HepG2 (cell line): ENCODE data around the gene ZNF597. TPM values are rescaled to one million over a fixed set of nuclear protein-coding genes. Genes with fewer than 3 reads are reported as not detected.

Experiments used
- BHLHE40 ChIP-seq: IDR thresholded peaks from 2 replicates; pipeline ENCODE4 v1.6.1; 2011; ENCODE audit warnings: low read length, improper control_type of control experiment
- GFI1 ChIP-seq: sonication (generic); formaldehyde crosslinking; IDR thresholded peaks from 2 replicates; pipeline ENCODE4 v1.5.0; 2020; ENCODE audit warnings: missing genetic modification reagents, mild to moderate bottlenecking, borderline replicate concordance
- HNF4A ChIP-seq: sonication (generic); formaldehyde crosslinking; IDR thresholded peaks from 2 replicates; pipeline ENCODE4 v1.4.0; 2020; ENCODE audit warnings: missing genetic modification reagents
- HNRNPH1 ChIP-seq: fragments of 200-400 bp; formaldehyde crosslinking; optimal IDR thresholded peaks from 2 replicates; pipeline ENCODE3; 2017; ENCODE audit warnings: mild to moderate bottlenecking, low read depth, low read length
- HOXA3 ChIP-seq: sonication (generic); formaldehyde crosslinking; IDR thresholded peaks from 2 replicates; pipeline ENCODE4 v1.5.0; 2020; ENCODE audit warnings: missing genetic modification reagents
- NR2C2 ChIP-seq: sonication (generic); formaldehyde crosslinking; IDR thresholded peaks from 2 replicates; pipeline ENCODE4 v1.4.0; 2020; ENCODE audit warnings: missing genetic modification reagents, mild to moderate bottlenecking, moderate library complexity, borderline replicate concordance
- NR2F6 ChIP-seq, 2 experiments: IDR thresholded peaks; 2 replicates each; pipeline ENCODE4 v1.6.1; 2016; ENCODE audit warnings: antibody characterized with exemption in 1 of 2, mild to moderate bottlenecking in 1 of 2
- PCBP2 ChIP-seq: fragments of 200-400 bp; formaldehyde crosslinking; optimal IDR thresholded peaks from 2 replicates; pipeline ENCODE3; 2018; ENCODE audit warnings: low read length, low read depth; ENCODE audit not compliant: poor library complexity, severe bottlenecking
- PRMT3 ChIP-seq: sonication (generic); formaldehyde crosslinking; IDR thresholded peaks from 2 replicates; pipeline ENCODE4 v1.8.1; 2022; ENCODE audit warnings: low read depth, mild to moderate bottlenecking, moderate library complexity, missing genetic modification reagents, borderline replicate concordance
- SIX4 ChIP-seq: sonication (generic); formaldehyde crosslinking; IDR thresholded peaks from 2 replicates; pipeline ENCODE4 v1.4.0; 2020; ENCODE audit warnings: missing genetic modification reagents
- SMAD9 ChIP-seq: sonication (generic); formaldehyde crosslinking; IDR thresholded peaks from 2 replicates; pipeline ENCODE4 v1.5.1; 2020; ENCODE audit warnings: mild to moderate bottlenecking, missing genetic modification reagents
- ZNF619 ChIP-seq: sonication (generic); formaldehyde crosslinking; IDR thresholded peaks from 2 replicates; pipeline ENCODE4 v1.4.0; 2020; ENCODE audit warnings: mild to moderate bottlenecking, missing genetic modification reagents
- ZNF709 ChIP-seq: sonication (generic); formaldehyde crosslinking; IDR thresholded peaks from 2 replicates; pipeline ENCODE4 v1.5.0; 2020; ENCODE audit warnings: mild to moderate bottlenecking, missing genetic modification reagents
- ZNF724P ChIP-seq: sonication (generic); formaldehyde crosslinking; IDR thresholded peaks from 2 replicates; pipeline ENCODE4 v1.8.0; 2022; ENCODE audit warnings: missing genetic modification reagents, borderline replicate concordance
- polyA plus RNA-seq, 8 experiments: library from polyadenylated mRNA; depleted of rRNA in 3 of 8; stranded (reverse) in 7 of 8; unstranded in 1 of 8; fragments of >200 nt; fragmentation: Illumina TruSeq in 4 of 8; extraction: Trizol in 4 of 8; gene quantifications; 2 replicates each; pipeline versions ENCODE4 v1.2.1 to v1.2.3, GENCODE V29; 2011 to 2016; ENCODE audit warnings: low read depth in 4 of 8, missing spikeins in 1 of 8, mixed read lengths in 1 of 8; ENCODE audit not compliant: insufficient read depth in 1 of 8
- total RNA-seq, 5 experiments: library from RNA; depleted of rRNA; stranded (reverse); fragments of >200 nt; fragmentation: Illumina TruSeq; extraction: Trizol; gene quantifications; 2 replicates each; pipeline ENCODE4 v1.2.3, GENCODE V29; 2016; ENCODE audit warnings: low read depth in 1 of 5
- TF ChIP-seq, protein P1 (sequence below): sonication (generic); formaldehyde crosslinking; IDR thresholded peaks from 2 replicates; pipeline ENCODE4 v1.5.0; 2020; ENCODE audit warnings: mild to moderate bottlenecking, missing genetic modification reagents, borderline replicate concordance
- TF ChIP-seq, protein P2 (sequence below): sonication (generic); formaldehyde crosslinking; IDR thresholded peaks from 2 replicates; pipeline ENCODE4 v1.5.1; 2020; ENCODE audit warnings: mild to moderate bottlenecking, missing genetic modification reagents, moderate library complexity
- TF ChIP-seq, protein P3 (sequence below): sonication (generic); formaldehyde crosslinking; IDR thresholded peaks from 2 replicates; pipeline ENCODE4 v1.4.0; 2020; ENCODE audit warnings: missing genetic modification reagents
- TF ChIP-seq, protein P4 (sequence below): sonication (generic); formaldehyde crosslinking; IDR thresholded peaks from 2 replicates; pipeline ENCODE4 v1.8.1; 2023; ENCODE audit warnings: missing genetic modification reagents, mild to moderate bottlenecking, borderline replicate concordance

Gene ZNF597
- total and polyA plus RNA-seq, 2 of the 13 experiments (the other 11 are each of a cell fraction or from before 2014, with no cell fraction given), result 1.3 to 2.4 TPM

DNA sequence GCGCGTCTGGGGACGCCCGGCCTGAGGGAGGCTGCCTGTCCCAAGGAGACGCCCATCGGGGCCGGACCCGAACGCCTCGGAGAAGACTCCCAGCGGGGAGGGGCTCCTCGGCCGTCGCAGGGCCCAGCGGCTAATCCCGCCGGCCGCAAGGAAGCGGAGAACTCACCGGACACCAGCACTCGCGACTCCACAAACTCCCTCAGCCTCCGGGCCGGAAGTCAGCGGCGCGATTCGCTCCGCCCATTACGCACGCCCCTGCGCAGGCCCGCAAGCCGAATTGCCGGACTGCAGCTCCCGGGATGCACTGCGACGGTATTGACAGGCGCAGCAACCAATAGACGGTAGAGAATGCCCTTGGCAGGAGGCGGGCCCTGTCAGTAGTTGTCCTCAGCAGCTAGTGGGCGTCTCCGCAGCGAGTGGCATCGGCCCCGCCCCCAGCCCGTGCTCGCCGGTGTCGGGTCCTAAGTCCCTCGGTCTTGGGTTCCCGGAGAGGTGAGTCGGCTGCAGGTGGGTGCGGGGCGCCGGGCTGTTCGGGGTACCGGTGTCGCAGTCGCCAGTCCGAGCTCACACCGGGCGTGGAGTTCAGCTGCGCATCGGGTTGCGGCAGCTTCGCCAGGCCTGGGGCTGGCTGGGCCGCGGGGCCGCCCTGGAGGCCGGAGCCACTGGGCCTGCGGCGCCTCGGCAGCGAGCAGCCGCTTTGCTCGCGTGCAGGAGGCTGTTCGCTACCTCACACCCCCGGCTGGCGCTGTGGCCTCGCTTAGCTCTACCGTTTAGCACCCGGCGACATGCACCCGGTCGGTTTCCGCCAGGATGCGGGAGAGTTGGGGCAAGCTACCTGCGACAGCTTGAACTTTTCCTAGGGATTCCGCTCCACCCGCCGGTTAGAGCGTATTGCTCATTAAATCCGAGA, 42.3 kb downstream of the ZNF597 start, which contains the start of the genes ZNF174 and ZSCAN32 (continued):
- TF ChIP-seq HOXA3 (CRISPR knock-in tag) (peak; percentile 64; the same call in 1 of the 2 replicates), GFI1 (CRISPR knock-in tag) (peak; percentile 63; the same call in 1 of the 2 replicates), SMAD9 (CRISPR knock-in tag) (peak; percentile 71; the same call in 1 of the 2 replicates), NR2C2 (CRISPR knock-in tag) (peak; percentile 74), ZNF619 (CRISPR knock-in tag) (peak; percentile 74), NR2F6 (IDR thresholded peaks at IDR 0.05) (no peak), NR2F6 (CRISPR knock-in tag; IDR thresholded peaks at IDR 0.05) (peak; percentile 15; the same call in 1 of the 2 replicates), HNF4A (CRISPR knock-in tag) (peak; percentile 75), ZNF724P (CRISPR knock-in tag) (peak; percentile 66; the same call in 1 of the 2 replicates), PRMT3 (CRISPR knock-in tag) (0 out of 2 replicates have a peak, but pooled peaks have one; percentile 72), ZNF709 (peak; percentile 94), SIX4 (CRISPR knock-in tag) (0 out of 2 replicates have a peak, but pooled peaks have one; percentile 21), HNRNPH1 (no peak), BHLHE40 (peak; percentile 82), PCBP2 (no peak)
- TF ChIP-seq, protein P1, sequence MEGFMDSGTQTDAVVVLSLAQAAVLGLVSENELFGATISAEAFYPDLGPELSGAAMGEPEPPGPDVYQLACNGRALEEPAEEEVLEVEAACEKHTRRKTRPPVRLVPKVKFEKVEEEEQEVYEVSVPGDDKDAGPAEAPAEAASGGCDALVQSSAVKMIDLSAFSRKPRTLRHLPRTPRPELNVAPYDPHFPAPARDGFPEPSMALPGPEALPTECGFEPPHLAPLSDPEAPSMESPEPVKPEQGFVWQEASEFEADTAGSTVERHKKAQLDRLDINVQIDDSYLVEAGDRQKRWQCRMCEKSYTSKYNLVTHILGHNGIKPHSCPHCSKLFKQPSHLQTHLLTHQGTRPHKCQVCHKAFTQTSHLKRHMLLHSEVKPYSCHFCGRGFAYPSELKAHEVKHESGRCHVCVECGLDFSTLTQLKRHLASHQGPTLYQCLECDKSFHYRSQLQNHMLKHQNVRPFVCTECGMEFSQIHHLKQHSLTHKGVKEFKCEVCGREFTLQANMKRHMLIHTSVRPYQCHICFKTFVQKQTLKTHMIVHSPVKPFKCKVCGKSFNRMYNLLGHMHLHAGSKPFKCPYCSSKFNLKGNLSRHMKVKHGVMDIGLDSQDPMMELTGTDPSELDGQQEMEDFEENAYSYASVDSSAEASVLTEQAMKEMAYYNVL, result no peak; the same call in 1 of the 2 replicates
- TF ChIP-seq, protein P2, sequence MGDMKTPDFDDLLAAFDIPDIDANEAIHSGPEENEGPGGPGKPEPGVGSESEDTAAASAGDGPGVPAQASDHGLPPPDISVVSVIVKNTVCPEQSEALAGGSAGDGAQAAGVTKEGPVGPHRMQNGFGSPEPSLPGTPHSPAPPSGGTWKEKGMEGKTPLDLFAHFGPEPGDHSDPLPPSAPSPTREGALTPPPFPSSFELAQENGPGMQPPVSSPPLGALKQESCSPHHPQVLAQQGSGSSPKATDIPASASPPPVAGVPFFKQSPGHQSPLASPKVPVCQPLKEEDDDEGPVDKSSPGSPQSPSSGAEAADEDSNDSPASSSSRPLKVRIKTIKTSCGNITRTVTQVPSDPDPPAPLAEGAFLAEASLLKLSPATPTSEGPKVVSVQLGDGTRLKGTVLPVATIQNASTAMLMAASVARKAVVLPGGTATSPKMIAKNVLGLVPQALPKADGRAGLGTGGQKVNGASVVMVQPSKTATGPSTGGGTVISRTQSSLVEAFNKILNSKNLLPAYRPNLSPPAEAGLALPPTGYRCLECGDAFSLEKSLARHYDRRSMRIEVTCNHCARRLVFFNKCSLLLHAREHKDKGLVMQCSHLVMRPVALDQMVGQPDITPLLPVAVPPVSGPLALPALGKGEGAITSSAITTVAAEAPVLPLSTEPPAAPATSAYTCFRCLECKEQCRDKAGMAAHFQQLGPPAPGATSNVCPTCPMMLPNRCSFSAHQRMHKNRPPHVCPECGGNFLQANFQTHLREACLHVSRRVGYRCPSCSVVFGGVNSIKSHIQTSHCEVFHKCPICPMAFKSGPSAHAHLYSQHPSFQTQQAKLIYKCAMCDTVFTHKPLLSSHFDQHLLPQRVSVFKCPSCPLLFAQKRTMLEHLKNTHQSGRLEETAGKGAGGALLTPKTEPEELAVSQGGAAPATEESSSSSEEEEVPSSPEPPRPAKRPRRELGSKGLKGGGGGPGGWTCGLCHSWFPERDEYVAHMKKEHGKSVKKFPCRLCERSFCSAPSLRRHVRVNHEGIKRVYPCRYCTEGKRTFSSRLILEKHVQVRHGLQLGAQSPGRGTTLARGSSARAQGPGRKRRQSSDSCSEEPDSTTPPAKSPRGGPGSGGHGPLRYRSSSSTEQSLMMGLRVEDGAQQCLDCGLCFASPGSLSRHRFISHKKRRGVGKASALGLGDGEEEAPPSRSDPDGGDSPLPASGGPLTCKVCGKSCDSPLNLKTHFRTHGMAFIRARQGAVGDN (CRISPR knock-in tag), result peak; percentile 92
- TF ChIP-seq, protein P3, sequence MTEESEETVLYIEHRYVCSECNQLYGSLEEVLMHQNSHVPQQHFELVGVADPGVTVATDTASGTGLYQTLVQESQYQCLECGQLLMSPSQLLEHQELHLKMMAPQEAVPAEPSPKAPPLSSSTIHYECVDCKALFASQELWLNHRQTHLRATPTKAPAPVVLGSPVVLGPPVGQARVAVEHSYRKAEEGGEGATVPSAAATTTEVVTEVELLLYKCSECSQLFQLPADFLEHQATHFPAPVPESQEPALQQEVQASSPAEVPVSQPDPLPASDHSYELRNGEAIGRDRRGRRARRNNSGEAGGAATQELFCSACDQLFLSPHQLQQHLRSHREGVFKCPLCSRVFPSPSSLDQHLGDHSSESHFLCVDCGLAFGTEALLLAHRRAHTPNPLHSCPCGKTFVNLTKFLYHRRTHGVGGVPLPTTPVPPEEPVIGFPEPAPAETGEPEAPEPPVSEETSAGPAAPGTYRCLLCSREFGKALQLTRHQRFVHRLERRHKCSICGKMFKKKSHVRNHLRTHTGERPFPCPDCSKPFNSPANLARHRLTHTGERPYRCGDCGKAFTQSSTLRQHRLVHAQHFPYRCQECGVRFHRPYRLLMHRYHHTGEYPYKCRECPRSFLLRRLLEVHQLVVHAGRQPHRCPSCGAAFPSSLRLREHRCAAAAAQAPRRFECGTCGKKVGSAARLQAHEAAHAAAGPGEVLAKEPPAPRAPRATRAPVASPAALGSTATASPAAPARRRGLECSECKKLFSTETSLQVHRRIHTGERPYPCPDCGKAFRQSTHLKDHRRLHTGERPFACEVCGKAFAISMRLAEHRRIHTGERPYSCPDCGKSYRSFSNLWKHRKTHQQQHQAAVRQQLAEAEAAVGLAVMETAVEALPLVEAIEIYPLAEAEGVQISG (CRISPR knock-in tag), result peak; percentile 92
- TF ChIP-seq, protein P4, sequence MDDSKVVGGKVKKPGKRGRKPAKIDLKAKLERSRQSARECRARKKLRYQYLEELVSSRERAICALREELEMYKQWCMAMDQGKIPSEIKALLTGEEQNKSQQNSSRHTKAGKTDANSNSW (CRISPR knock-in tag), result 0 out of 2 replicates have a peak, but pooled peaks have one; percentile 65
